Measurements from ENCODE around the gene NRP1. TPM values are rescaled to one million over a fixed set of nuclear protein-coding genes. Genes with fewer than 3 reads are reported as not detected.
A peak's percentile ranks its signal among the peaks of the same experiment; 100 is the strongest.

NRP1 gene
- total RNA-seq, 2 experiments from 2014 or later: 0.06 TPM; not detected in 1

DNA sequence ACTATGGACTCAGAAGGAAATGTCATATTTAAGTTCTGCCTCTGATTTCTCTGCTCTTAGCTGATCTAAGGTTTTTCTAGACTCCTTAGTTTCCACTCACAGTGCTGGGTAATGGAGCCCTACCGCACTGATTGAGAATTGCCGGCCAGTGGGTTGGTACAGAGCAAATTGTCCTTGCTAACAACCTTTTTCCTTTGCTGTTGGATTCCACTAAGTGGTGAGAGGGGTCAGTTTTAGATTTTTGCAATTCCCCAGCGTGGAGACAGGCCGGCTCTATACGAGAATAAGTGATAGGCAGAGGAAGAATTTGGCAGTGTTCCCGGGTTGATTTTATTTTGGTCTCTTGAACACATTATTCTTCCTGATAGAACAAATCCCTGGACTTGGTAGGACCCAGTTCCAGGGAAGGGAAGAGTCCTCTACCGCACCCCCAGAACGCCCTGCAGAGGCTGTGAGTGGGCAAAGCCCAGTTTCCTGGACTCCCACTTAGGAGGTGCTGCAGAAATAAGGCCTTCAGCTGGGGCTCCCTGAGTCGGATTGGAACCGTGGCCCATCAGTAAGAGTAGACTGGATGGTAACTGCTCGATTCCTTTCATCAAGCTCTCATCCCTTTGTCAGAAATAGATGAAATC is 3.0 kb upstream of the NRP1 start:
- no peaks in the 10 kb centered on the region for H3K36me3 ChIP-seq (ENCODE audit: insufficient read depth, low read length)
- H3K27me3 ChIP-seq (ENCODE audit: control insufficient read depth in 1 of 2, insufficient read depth in 2 of 2, low read length in 2 of 2): peaks cover 36 to 48% of the 10 kb centered on the region in 2 experiments
- intact Hi-C loops (cut with DNase I, micrococcal nuclease): no loop called here
- ATAC-seq (ENCODE audit: poor library complexity): no peak
- H3K27ac ChIP-seq (ENCODE audit: low read depth in 1 of 2, low read length in 2 of 2): no peak overlapping the region
- H3K9me3 Mint-ChIP-seq: no peaks in the 10 kb centered on the region
- no peak for DNase-seq
- H3K36me3 Mint-ChIP-seq (ENCODE audit: low read depth): no peaks in the 10 kb centered on the region
- peaks cover 24% of the 10 kb centered on the region for H3K4me1 Mint-ChIP-seq (ENCODE audit: low read depth)
- CTCF ChIA-PET: no interaction called here
- peaks cover 32% of the 10 kb centered on the region for H3K4me1 ChIP-seq (ENCODE audit: insufficient read depth, low read length)
- H3K4me3 ChIP-seq (ENCODE audit: low read length): no peak overlapping the region
- TF ChIP-seq, protein P1, sequence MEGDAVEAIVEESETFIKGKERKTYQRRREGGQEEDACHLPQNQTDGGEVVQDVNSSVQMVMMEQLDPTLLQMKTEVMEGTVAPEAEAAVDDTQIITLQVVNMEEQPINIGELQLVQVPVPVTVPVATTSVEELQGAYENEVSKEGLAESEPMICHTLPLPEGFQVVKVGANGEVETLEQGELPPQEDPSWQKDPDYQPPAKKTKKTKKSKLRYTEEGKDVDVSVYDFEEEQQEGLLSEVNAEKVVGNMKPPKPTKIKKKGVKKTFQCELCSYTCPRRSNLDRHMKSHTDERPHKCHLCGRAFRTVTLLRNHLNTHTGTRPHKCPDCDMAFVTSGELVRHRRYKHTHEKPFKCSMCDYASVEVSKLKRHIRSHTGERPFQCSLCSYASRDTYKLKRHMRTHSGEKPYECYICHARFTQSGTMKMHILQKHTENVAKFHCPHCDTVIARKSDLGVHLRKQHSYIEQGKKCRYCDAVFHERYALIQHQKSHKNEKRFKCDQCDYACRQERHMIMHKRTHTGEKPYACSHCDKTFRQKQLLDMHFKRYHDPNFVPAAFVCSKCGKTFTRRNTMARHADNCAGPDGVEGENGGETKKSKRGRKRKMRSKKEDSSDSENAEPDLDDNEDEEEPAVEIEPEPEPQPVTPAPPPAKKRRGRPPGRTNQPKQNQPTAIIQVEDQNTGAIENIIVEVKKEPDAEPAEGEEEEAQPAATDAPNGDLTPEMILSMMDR (IDR thresholded peaks at IDR 0.05): no peak
- H3K4me3 Mint-ChIP-seq: peak overlapping the region; percentile 75
- POLR2A ChIA-PET: no interaction called here
- peaks cover 0 to 14% of the 10 kb centered on the region in 2 experiments for H3K9me3 ChIP-seq (ENCODE audit: control insufficient read depth in 1 of 2, insufficient read depth in 1 of 2, low read length in 2 of 2)
- no peak overlapping the region for H3K27ac Mint-ChIP-seq
- H3K27me3 Mint-ChIP-seq: peaks cover 45% of the 10 kb centered on the region

DNA sequence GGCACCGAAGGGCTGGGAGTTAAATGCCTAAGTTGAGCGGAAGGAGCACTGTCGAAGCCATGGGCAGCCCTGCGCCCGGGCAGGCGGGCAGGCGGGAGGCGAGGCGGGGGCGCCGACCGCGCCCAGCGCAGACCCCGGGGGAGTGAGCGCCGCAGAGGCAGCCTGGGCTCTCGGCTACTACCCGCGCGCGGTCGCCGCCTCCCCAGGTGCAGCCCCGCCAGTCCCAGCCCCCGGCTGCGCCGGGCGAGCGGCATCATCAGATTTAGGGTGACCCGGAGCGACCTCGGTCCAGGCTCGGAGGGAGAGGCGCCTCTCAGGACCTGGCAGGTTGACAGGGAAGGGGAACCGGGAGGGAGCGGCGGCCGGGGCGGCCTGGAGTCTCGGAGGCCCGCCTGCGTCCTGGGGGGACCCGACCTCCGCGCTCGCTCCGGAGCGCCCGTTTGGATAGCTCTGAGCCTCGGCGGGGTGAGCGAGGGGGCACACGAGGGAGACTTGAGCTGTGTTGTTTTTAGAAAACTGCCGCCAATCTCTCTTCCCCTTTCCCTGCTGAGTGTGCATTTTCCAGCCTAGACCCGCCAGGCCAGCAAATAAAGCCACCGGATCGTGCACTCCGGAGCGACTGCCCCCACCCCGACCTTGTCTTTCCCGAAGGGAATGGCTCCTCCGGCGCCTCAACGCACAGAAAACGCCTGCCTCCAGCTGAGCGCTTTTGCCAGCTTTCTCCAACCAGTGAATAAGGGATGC is 2.3 kb upstream of the NRP1 start:
- peaks cover 41 to 55% of the 10 kb centered on the region in 2 experiments for H3K27me3 ChIP-seq (ENCODE audit: control insufficient read depth in 1 of 2, insufficient read depth in 2 of 2, low read length in 2 of 2)
- ChIA-PET CTCF (no interaction called here), POLR2A (interaction anchor here (0.6 kb wide), 1 partner anchor 144 kb away, joined by 3 read pairs; no protein-coding TSS in a partner anchor)
- DNase-seq (peak in 2 of 14 experiments; percentile 9 to 12), ATAC-seq (ENCODE audit: poor library complexity) (no peak)
- intact Hi-C loops (cut with DNase I, micrococcal nuclease): no loop called here
- no peaks in the 10 kb centered on the region for H3K9me3 Mint-ChIP-seq
- no peaks in the 10 kb centered on the region for H3K36me3 ChIP-seq (ENCODE audit: insufficient read depth, low read length)
- peaks cover 20% of the 10 kb centered on the region for H3K4me1 Mint-ChIP-seq (ENCODE audit: low read depth)
- H3K9me3 ChIP-seq (ENCODE audit: control insufficient read depth in 1 of 2, insufficient read depth in 1 of 2, low read length in 2 of 2): peaks cover 0 to 14% of the 10 kb centered on the region in 2 experiments
- H3K27ac ChIP-seq (ENCODE audit: low read depth in 1 of 2, low read length in 2 of 2): no peak overlapping the region
- H3K4me1 ChIP-seq (ENCODE audit: insufficient read depth, low read length): peaks cover 32% of the 10 kb centered on the region
- no peaks in the 10 kb centered on the region for H3K36me3 Mint-ChIP-seq (ENCODE audit: low read depth)
- H3K27ac Mint-ChIP-seq: no peak overlapping the region
- H3K4me3 ChIP-seq (ENCODE audit: low read length): peak overlapping the region; percentile 22
- TF ChIP-seq, protein P1 (IDR thresholded peaks at IDR 0.05): no peak
- H3K27me3 Mint-ChIP-seq: peaks cover 51% of the 10 kb centered on the region
- peak overlapping the region; percentile 75 for H3K4me3 Mint-ChIP-seq

DNA sequence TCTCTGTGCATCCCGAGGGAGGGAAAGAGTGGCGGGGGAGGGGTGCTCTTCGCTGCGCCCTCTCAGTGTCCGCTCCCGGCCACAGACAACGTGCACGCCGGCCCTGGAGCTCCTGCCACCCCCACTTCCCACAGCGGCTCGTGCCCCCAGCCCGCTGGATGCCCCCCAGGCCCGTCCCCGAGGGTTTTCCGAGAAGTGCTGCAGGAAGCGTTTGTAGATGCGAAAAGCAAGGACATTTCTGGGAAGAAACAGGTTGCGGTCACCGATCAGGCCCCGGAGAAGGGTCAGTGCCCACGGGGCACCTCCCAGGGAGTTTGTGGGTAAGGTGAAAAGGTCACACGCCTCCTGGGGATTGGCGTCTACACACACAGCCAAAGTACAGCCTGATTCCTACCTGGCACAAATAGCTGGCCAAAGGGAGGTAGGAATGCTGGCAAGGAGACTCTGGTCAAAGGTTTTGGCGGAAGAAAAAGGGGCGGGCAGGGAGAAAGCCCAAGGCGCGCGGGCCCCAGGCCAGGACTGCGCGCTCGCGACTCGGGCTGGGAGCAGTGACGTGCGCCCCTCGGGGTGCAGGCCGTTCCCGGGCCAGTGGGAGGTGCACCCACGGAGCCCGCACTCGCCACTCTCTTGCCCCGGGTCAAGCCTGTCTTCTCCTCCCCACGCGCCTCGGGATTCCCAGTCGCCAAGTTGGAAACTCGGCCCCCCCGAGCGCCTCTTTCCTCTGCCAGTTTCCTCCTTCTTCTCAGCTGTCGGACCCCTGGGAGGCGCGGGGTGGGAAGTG is 1.5 kb upstream of the NRP1 start:
- ATAC-seq (ENCODE audit: poor library complexity): no peak

More for the DNA sequence above, 1.5 kb upstream of the NRP1 start:
- Histone ChIP-seq H3K36me3 (ENCODE audit: insufficient read depth, low read length) (no peaks in the 10 kb centered on the region), H3K27ac (ENCODE audit: low read depth in 1 of 2, low read length in 2 of 2) (no peak overlapping the region), H3K9me3 (ENCODE audit: control insufficient read depth in 1 of 2, insufficient read depth in 1 of 2, low read length in 2 of 2) (peaks cover 0 to 14% of the 10 kb centered on the region in 2 experiments), H3K4me3 (ENCODE audit: low read length) (peak overlapping the region; percentile 22), H3K27me3 (ENCODE audit: control insufficient read depth in 1 of 2, insufficient read depth in 2 of 2, low read length in 2 of 2) (peaks cover 48 to 62% of the 10 kb centered on the region in 2 experiments), H3K4me1 (ENCODE audit: insufficient read depth, low read length) (peaks cover 32% of the 10 kb centered on the region)
- Mint-ChIP-seq H3K9me3 (no peaks in the 10 kb centered on the region), H3K4me3 (no peak overlapping the region), H3K27me3 (peaks cover 58% of the 10 kb centered on the region), H3K27ac (no peak overlapping the region), H3K4me1 (ENCODE audit: low read depth) (peaks cover 13% of the 10 kb centered on the region), H3K36me3 (ENCODE audit: low read depth) (no peaks in the 10 kb centered on the region)
- POLR2A ChIA-PET: interaction anchor here (0.6 kb wide), 1 partner anchor 143 kb away, joined by 3 read pairs; no protein-coding TSS in a partner anchor
- CTCF ChIA-PET: no interaction called here
- TF ChIP-seq, protein P1 (IDR thresholded peaks at IDR 0.05): no peak
- DNase-seq: peak in 2 of 14 experiments; percentile 18 to 23
- intact Hi-C loops (cut with DNase I, micrococcal nuclease): no loop called here
